Osteoblast (primary cell): Measurements from ENCODE around the gene JMJD1C. TPM values are rescaled to one million over a fixed set of nuclear protein-coding genes. Genes with fewer than 3 reads are reported as not detected.

Experiments
- DNase-seq: peaks from one replicate; pipeline ENCODE4 v3.0.0; 2011; ENCODE audit warnings: low spot score, mixed read lengths; ENCODE audit not compliant: insufficient read length; ENCODE audit errors: missing footprints
- H2AFZ ChIP-seq: 2 replicates; pipeline ENCODE4 v1.6.0; 2011; ENCODE audit warnings: mild to moderate bottlenecking, low read length
- H3K27ac ChIP-seq: 2 replicates; pipeline ENCODE4 v1.5.1; 2011; ENCODE audit warnings: mild to moderate bottlenecking, low read depth, low read length, moderate library complexity
- H3K27me3 ChIP-seq: 2 replicates; pipeline ENCODE4 v1.6.0; 2012; ENCODE audit warnings: mild to moderate bottlenecking, control low read depth, inconsistent platforms, low read length, moderate library complexity; ENCODE audit not compliant: insufficient read depth
- H3K36me3 ChIP-seq: 2 replicates; pipeline ENCODE4 v1.5.1; 2011; ENCODE audit warnings: mild to moderate bottlenecking, low read length, control low read depth, moderate library complexity; ENCODE audit not compliant: insufficient read depth
- H3K4me1 ChIP-seq: 2 replicates; pipeline ENCODE4 v1.5.1; 2011; ENCODE audit warnings: mild to moderate bottlenecking, low read length, control low read depth, moderate library complexity; ENCODE audit not compliant: insufficient read depth
- H3K4me2 ChIP-seq: 2 replicates; pipeline ENCODE4 v1.6.0; 2011; ENCODE audit warnings: mild to moderate bottlenecking, low read length; ENCODE audit not compliant: insufficient read depth
- H3K4me3 ChIP-seq: fragments of 200-600 bp; sonication (generic); 3 replicates; pipeline ENCODE4 v1.5.1; 2012; ENCODE audit warnings: mild to moderate bottlenecking, low read length, inconsistent platforms; ENCODE audit not compliant: insufficient read depth
- H3K79me2 ChIP-seq: 2 replicates; pipeline ENCODE4 v1.6.0; 2012; ENCODE audit warnings: mild to moderate bottlenecking, low read length, control low read depth, inconsistent platforms; ENCODE audit not compliant: insufficient read depth
- H3K9me3 ChIP-seq: 2 replicates; pipeline ENCODE4 v1.5.1; 2011; ENCODE audit warnings: low read depth, low read length, control low read depth
- H4K20me1 ChIP-seq: 2 replicates; pipeline ENCODE4 v1.6.0; 2012; ENCODE audit warnings: mild to moderate bottlenecking, low read length, control low read depth; ENCODE audit not compliant: insufficient read depth
- total RNA-seq: library from RNA; depleted of rRNA; stranded (reverse); fragments of >200 nt; gene quantifications from 2 replicates; pipeline ENCODE4 v1.2.3, GENCODE V29; 2012
- TF ChIP-seq, protein P1 (sequence below): IDR thresholded peaks from 2 replicates; pipeline ENCODE4 v1.5.1; 2011; ENCODE audit warnings: mild to moderate bottlenecking, low read depth, low read length, moderate library complexity; ENCODE audit errors: extremely low read depth

JMJD1C gene
- total RNA-seq, 1 donor: 92.6 TPM

DNA sequence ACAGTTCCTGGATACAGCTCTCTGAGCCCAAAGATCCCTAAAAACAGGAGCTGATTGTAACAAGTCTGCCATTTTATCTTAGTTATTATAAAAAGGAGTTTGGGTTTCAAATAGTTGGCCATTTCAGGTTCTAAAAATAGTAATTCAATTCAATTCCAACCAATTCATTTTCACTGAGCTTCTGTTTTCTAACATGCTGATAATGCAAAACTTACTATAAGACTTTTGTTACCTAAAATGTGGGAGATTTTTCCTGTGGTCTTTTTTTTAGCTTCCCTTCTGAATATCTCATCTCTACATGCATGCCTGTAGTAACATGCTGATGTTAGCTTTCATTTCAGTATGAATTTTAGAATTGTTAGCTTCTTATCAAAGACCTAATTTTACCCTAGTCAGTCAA is 319.3 kb downstream of the JMJD1C start:
- DNase-seq: no peak
- H3K9me3 ChIP-seq: no peaks in the 10 kb centered on the region
- H3K4me3 ChIP-seq: no peak overlapping the region
- TF ChIP-seq, protein P1, sequence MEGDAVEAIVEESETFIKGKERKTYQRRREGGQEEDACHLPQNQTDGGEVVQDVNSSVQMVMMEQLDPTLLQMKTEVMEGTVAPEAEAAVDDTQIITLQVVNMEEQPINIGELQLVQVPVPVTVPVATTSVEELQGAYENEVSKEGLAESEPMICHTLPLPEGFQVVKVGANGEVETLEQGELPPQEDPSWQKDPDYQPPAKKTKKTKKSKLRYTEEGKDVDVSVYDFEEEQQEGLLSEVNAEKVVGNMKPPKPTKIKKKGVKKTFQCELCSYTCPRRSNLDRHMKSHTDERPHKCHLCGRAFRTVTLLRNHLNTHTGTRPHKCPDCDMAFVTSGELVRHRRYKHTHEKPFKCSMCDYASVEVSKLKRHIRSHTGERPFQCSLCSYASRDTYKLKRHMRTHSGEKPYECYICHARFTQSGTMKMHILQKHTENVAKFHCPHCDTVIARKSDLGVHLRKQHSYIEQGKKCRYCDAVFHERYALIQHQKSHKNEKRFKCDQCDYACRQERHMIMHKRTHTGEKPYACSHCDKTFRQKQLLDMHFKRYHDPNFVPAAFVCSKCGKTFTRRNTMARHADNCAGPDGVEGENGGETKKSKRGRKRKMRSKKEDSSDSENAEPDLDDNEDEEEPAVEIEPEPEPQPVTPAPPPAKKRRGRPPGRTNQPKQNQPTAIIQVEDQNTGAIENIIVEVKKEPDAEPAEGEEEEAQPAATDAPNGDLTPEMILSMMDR: no peak
- H3K4me2 ChIP-seq: no peak overlapping the region
- H3K27me3 ChIP-seq: no peaks in the 10 kb centered on the region
- peaks cover 8% of the 10 kb centered on the region for H3K4me1 ChIP-seq
- peaks cover 92% of the 10 kb centered on the region for H3K79me2 ChIP-seq
- H2AFZ ChIP-seq: no peak overlapping the region
- no peak overlapping the region for H3K27ac ChIP-seq
- H4K20me1 ChIP-seq: peaks cover 33% of the 10 kb centered on the region
- peaks cover 24% of the 10 kb centered on the region for H3K36me3 ChIP-seq

DNA sequence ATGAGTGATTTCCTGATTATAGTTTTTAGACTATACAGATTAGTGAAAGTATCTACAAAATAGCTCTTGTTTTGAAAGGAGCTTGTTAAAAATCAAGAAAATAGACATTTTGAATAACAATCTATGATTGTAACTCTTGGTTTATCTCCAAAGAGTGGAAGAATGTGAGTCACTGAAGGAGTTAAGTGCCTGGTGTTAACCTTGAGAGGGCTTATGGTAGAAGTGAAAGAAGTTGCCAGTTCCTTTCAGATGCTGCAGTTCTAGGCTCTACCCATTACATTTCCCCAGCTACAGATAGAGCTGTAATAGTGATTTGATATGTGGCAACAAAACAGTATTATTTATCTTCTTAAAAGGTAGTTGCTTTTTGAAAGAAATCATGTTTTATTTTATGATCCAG is 320.0 kb downstream of the JMJD1C start:
- no peak overlapping the region for H3K4me3 ChIP-seq
- peaks cover 18% of the 10 kb centered on the region for H3K36me3 ChIP-seq
- peaks cover 92% of the 10 kb centered on the region for H3K79me2 ChIP-seq
- no peak overlapping the region for H2AFZ ChIP-seq
- no peaks in the 10 kb centered on the region for H3K27me3 ChIP-seq
- peak overlapping the region; percentile 28 for H3K4me2 ChIP-seq
- H4K20me1 ChIP-seq: peaks cover 37% of the 10 kb centered on the region
- peaks cover 8% of the 10 kb centered on the region for H3K4me1 ChIP-seq
- peak; percentile 68 for DNase-seq
- no peaks in the 10 kb centered on the region for H3K9me3 ChIP-seq
- H3K27ac ChIP-seq: no peak overlapping the region
- TF ChIP-seq, protein P1: no peak

- no peak for DNase-seq
- Histone ChIP-seq H4K20me1 (peaks cover 45% of the 10 kb centered on the region), H3K4me2 (no peak overlapping the region), H3K36me3 (peaks cover 16% of the 10 kb centered on the region), H3K27ac (no peak overlapping the region), H3K9me3 (no peaks in the 10 kb centered on the region), H3K27me3 (no peaks in the 10 kb centered on the region), H3K4me3 (no peak overlapping the region), H3K79me2 (peaks cover 95% of the 10 kb centered on the region), H3K4me1 (peaks cover 8% of the 10 kb centered on the region), H2AFZ (no peak overlapping the region)
- TF ChIP-seq, protein P1: no peak
These were observed 321.8 kb downstream of the JMJD1C start for GRCh38 chr10:63143987-63144386.

GRCh38 chr10:63142136-63142535 is 323.6 kb downstream of the JMJD1C start:
- peaks cover 16% of the 10 kb centered on the region for H3K4me1 ChIP-seq
- peaks cover 45% of the 10 kb centered on the region for H4K20me1 ChIP-seq

More at GRCh38 chr10:63142136-63142535, 323.6 kb downstream of the JMJD1C start:
- Histone ChIP-seq H3K4me3 (no peak overlapping the region), H3K27me3 (no peaks in the 10 kb centered on the region), H3K9me3 (no peaks in the 10 kb centered on the region), H3K4me2 (no peak overlapping the region), H3K79me2 (peaks cover 97% of the 10 kb centered on the region), H3K27ac (no peak overlapping the region), H2AFZ (no peak overlapping the region), H3K36me3 (peaks cover 8% of the 10 kb centered on the region)
- no peak for DNase-seq
- TF ChIP-seq, protein P1: no peak
